Measurements from ENCODE around the gene RANBP1.

DNA sequence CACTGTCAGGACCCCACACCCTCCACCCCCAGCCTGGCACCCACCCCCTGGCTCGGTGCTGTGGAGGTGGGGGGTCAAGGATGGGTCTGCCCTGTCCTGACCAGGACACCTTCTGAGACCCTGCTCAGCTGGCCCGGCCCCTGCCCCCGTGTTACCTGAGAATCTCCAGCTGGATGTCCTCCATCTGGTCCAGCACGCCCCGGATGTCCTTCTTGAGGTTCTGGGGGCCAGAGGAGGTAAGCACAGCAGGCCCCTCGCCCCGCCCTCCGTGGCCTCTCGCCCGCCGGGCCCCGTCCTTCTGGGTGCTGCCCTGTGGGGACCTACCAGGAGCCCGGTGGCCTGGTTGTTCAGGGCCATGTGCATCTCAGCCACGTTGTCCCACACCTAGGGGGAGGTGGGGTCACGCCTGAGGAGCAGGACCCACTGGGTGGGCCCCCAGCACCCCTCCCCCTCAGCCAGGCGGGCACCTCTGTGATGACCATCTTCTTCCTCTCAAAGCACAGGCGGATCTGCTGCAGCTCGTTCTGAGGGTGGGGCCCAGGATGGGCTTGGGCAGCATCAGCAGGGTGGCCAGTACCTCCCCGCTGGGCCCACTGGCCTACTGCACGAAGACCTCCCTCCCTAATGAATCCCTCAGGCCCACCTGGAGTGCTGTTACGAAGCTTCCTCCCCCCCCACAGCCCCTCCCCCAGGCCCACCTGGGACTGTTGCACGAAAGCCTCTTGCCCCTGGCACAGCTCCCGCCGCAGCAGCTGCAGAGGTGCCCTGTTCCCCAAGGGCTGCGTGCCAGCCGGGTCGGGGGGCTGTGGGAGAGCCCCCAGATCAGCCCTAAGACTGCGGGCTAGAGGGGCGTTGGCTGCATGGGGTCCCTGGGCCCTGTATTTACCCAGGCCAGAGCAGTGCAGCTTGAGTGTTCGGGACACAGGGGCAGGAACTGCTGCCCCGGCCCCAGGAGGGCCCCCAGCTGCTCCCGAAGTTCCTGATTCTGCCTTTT, 33.6 kb downstream of the RANBP1 start:
- TF ChIP-seq NFRKB (IDR thresholded peaks at IDR 0.05) (no peak), SP1 (IDR thresholded peaks at IDR 0.05) (no peak)

All from HEK293T (cell line).